GM23338 (cell line): Measurements from ENCODE around the gene RGS21. TPM values are rescaled to one million over a fixed set of nuclear protein-coding genes. Genes with fewer than 3 reads are reported as not detected.

Experiments
- ATAC-seq: fragments of 200-7000 bp; cut with Tn5 transposase; 3 replicates; pipeline ENCODE4 v1.9.1; 2020
- DNase-seq: peaks from one replicate; pipeline ENCODE4 v3.0.0-alpha.2; 2015; ENCODE audit warnings: low spot score
- H2AFZ ChIP-seq: fragments of 200-600 bp; sonication (generic); 2 replicates; pipeline ENCODE4 v1.8.0; 2016; ENCODE audit warnings: antibody characterized with exemption, mild to moderate bottlenecking, moderate library complexity
- H3F3A ChIP-seq: fragments of 200-600 bp; sonication (generic); replicated peaks from 2 replicates; pipeline ENCODE4 v1.8.0; 2017; ENCODE audit warnings: antibody characterized with exemption, mixed run types, low read depth
- H3K27ac ChIP-seq: fragments of 200-600 bp; sonication (generic); 2 replicates; pipeline ENCODE4 v1.6.1; 2016; ENCODE audit warnings: low read depth
- H3K27me3 ChIP-seq: fragments of 200-600 bp; sonication (generic); 2 replicates; pipeline ENCODE4 v1.8.0; 2016; ENCODE audit warnings: mild to moderate bottlenecking, mixed run types, moderate library complexity; ENCODE audit not compliant: insufficient read depth
- H3K36me3 ChIP-seq: fragments of 200-600 bp; sonication (generic); 2 replicates; pipeline ENCODE4 v1.8.0; 2016; ENCODE audit warnings: mild to moderate bottlenecking; ENCODE audit not compliant: insufficient read depth
- H3K4me1 ChIP-seq: fragments of 200-600 bp; sonication (generic); 2 replicates; pipeline ENCODE4 v1.8.0; 2016; ENCODE audit warnings: mild to moderate bottlenecking, moderate library complexity; ENCODE audit not compliant: insufficient read depth
- H3K4me2 ChIP-seq: fragments of 200-600 bp; sonication (generic); 2 replicates; pipeline ENCODE4 v1.7.1; 2017; ENCODE audit warnings: mixed run types
- H3K4me3 ChIP-seq: fragments of 200-600 bp; sonication (generic); 2 replicates; pipeline ENCODE4 v1.6.1; 2016; ENCODE audit warnings: mixed run types
- H3K79me2 ChIP-seq: fragments of 200-600 bp; sonication (generic); replicated peaks from 2 replicates; pipeline ENCODE4 v1.8.0; 2017; ENCODE audit warnings: mild to moderate bottlenecking; ENCODE audit not compliant: insufficient read depth
- H3K9me2 ChIP-seq: fragments of 200-600 bp; sonication (generic); 2 replicates; pipeline ENCODE4 v1.8.0; 2017; ENCODE audit not compliant: insufficient read depth
- H4K20me1 ChIP-seq: fragments of 200-600 bp; sonication (generic); replicated peaks from 2 replicates; pipeline ENCODE4 v1.8.0; 2017; ENCODE audit warnings: mild to moderate bottlenecking; ENCODE audit not compliant: insufficient read depth
- H3K27ac Mint-ChIP-seq: 2 replicates; pipeline ENCODE4 v1.8.0; 2020; ENCODE audit warnings: inconsistent platforms, mild to moderate bottlenecking, moderate library complexity, mixed read lengths
- H3K27me3 Mint-ChIP-seq: 3 replicates; pipeline ENCODE4 v1.8.0; 2022; ENCODE audit warnings: low read depth, mild to moderate bottlenecking, moderate library complexity, mixed read lengths, inconsistent platforms; ENCODE audit not compliant: insufficient read depth, poor library complexity
- H3K36me3 Mint-ChIP-seq: 3 replicates; pipeline ENCODE4 v1.8.0; 2021; ENCODE audit warnings: low read depth, mild to moderate bottlenecking, inconsistent platforms, moderate library complexity, mixed read lengths
- H3K4me1 Mint-ChIP-seq: 3 replicates; pipeline ENCODE4 v1.8.0; 2020; ENCODE audit warnings: mild to moderate bottlenecking, inconsistent platforms, mixed read lengths
- H3K4me3 Mint-ChIP-seq: 3 replicates; pipeline ENCODE4 v1.8.0; 2021; ENCODE audit warnings: moderate library complexity, mild to moderate bottlenecking, inconsistent platforms, mixed read lengths
- H3K9me3 Mint-ChIP-seq: 3 replicates; pipeline ENCODE4 v1.8.0; 2020; ENCODE audit warnings: moderate library complexity, mild to moderate bottlenecking, inconsistent platforms, mixed read lengths
- CREB1 ChIP-seq: fragments of 250-450 bp; sonication (Bioruptor Pico); IDR thresholded peaks from 2 replicates; pipeline ENCODE4 v1.5.0; 2020; ENCODE audit warnings: low read depth, mild to moderate bottlenecking, moderate library complexity
- CTCF ChIP-seq, 2 experiments: fragments of 200-600 bp in 1 of 2; sonication (generic) in 1 of 2; conservative IDR thresholded peaks; 2 replicates each; pipeline versions ENCODE4 v1.5.1 to v1.6.1; 2016 to 2017; ENCODE audit warnings: antibody characterized with exemption in 2 of 2, low read depth in 2 of 2, mild to moderate bottlenecking in 2 of 2, moderate library complexity in 1 of 2
- ETS1 ChIP-seq: IDR thresholded peaks from 2 replicates; pipeline ENCODE4 v1.6.1; 2016; ENCODE audit warnings: antibody characterized with exemption
- EZH2 ChIP-seq: fragments of 200-600 bp; sonication (generic); IDR thresholded peaks from one replicate; pipeline ENCODE4 v1.8.0; 2017; ENCODE audit warnings: antibody characterized with exemption, mild to moderate bottlenecking, low read depth; ENCODE audit not compliant: unreplicated experiment
- EZH2phosphoT487 ChIP-seq: fragments of 200-600 bp; sonication (generic); IDR thresholded peaks from one replicate; pipeline ENCODE4 v1.8.1; 2018; ENCODE audit warnings: antibody characterized with exemption; ENCODE audit not compliant: unreplicated experiment
- JUNB ChIP-seq: IDR thresholded peaks from one replicate; pipeline ENCODE4 v1.6.1; 2016; ENCODE audit warnings: antibody characterized with exemption; ENCODE audit not compliant: unreplicated experiment
- NANOG ChIP-seq: IDR thresholded peaks from 2 replicates; pipeline ENCODE4 v1.6.1; 2016; ENCODE audit warnings: antibody characterized with exemption, borderline replicate concordance
- STAT1 ChIP-seq: IDR thresholded peaks from one replicate; pipeline ENCODE4 v1.6.1; 2016; ENCODE audit warnings: antibody characterized with exemption; ENCODE audit not compliant: unreplicated experiment
- ZNF114 ChIP-seq: fragments of 250-450 bp; sonication (Bioruptor Pico); IDR thresholded peaks from 2 replicates; pipeline ENCODE4 v1.5.0; 2020; ENCODE audit warnings: mild to moderate bottlenecking, moderate library complexity
- ZNF331 ChIP-seq: fragments of 250-450 bp; sonication (Bioruptor Pico); IDR thresholded peaks from 2 replicates; pipeline ENCODE4 v1.5.0; 2020; ENCODE audit warnings: low read depth, mild to moderate bottlenecking, moderate library complexity
- polyA plus RNA-seq: library from polyadenylated mRNA; unstranded; fragments of >200 nt; fragmentation: Nextera tagmentation; extraction: Ambion mirVana; gene quantifications from 2 replicates; pipeline ENCODE4 v1.2.1, GENCODE V29; 2016
- total RNA-seq: library from RNA; depleted of rRNA; stranded (reverse); fragments of >200 nt; shearing (Covaris generic); gene quantifications from 2 replicates; pipeline ENCODE4 v1.2.3, GENCODE V29; 2014

Gene RGS21
- total and polyA plus RNA-seq, 2 experiments from 2014 or later: not detected

- H3F3A ChIP-seq: no peaks in the 10 kb centered on the region
- no peaks in the 10 kb centered on the region for H3K9me3 Mint-ChIP-seq
- no peak overlapping the region for H3K4me3 Mint-ChIP-seq
- H3K4me3 ChIP-seq: no peak overlapping the region
- H3K36me3 ChIP-seq: no peaks in the 10 kb centered on the region
- no peaks in the 10 kb centered on the region for H3K79me2 ChIP-seq
- no peaks in the 10 kb centered on the region for H3K36me3 Mint-ChIP-seq
- H3K9me2 ChIP-seq: no peaks in the 10 kb centered on the region
- H2AFZ ChIP-seq: no peak overlapping the region
- TF ChIP-seq STAT1: no peak
- TF ChIP-seq ZNF114 (CRISPR knock-in tag): no peak
- no peak for TF ChIP-seq EZH2phosphoT487
- no peak for TF ChIP-seq CTCF (conservative IDR thresholded peaks at IDR 0.05; ENCODE audit: low read depth in 2 of 2)
- no peak for TF ChIP-seq ETS1
- no peak for TF ChIP-seq JUNB
- no peak for TF ChIP-seq ZNF331
- TF ChIP-seq EZH2: no peak
- TF ChIP-seq CREB1 (CRISPR knock-in tag): no peak
- peaks cover 17% of the 10 kb centered on the region for H3K4me1 Mint-ChIP-seq
- H3K27ac Mint-ChIP-seq: no peak overlapping the region
- ATAC-seq (no peak), DNase-seq (no peak)
- no peaks in the 10 kb centered on the region for H4K20me1 ChIP-seq
- H3K27me3 ChIP-seq: no peaks in the 10 kb centered on the region
- no peak overlapping the region for H3K4me2 ChIP-seq
- peaks cover 15% of the 10 kb centered on the region; the same call in 1 of the 2 replicates for H3K4me1 ChIP-seq
- no peak overlapping the region for H3K27ac ChIP-seq
- H3K27me3 Mint-ChIP-seq: peaks cover 2% of the 10 kb centered on the region
Measured at GRCh38 chr1:192358822-192359221, 42.0 kb downstream of the RGS21 start.

GRCh38 chr1:192363177-192363576 lies 46.4 kb downstream of the RGS21 start:
- peaks cover 9% of the 10 kb centered on the region for H3K4me1 Mint-ChIP-seq
- Histone ChIP-seq H3K79me2 (no peaks in the 10 kb centered on the region), H3F3A (no peaks in the 10 kb centered on the region), H3K9me2 (no peaks in the 10 kb centered on the region), H3K27me3 (no peaks in the 10 kb centered on the region), H4K20me1 (no peaks in the 10 kb centered on the region), H3K4me3 (no peak overlapping the region), H3K4me1 (peaks cover 4% of the 10 kb centered on the region; the same call in 1 of the 2 replicates), H3K27ac (no peak overlapping the region), H2AFZ (no peak overlapping the region), H3K4me2 (no peak overlapping the region), H3K36me3 (no peaks in the 10 kb centered on the region)
- H3K4me3 Mint-ChIP-seq: no peak overlapping the region
- peaks cover 2% of the 10 kb centered on the region for H3K27me3 Mint-ChIP-seq
- H3K9me3 Mint-ChIP-seq: no peaks in the 10 kb centered on the region
- DNase-seq: peak; percentile 18
- H3K27ac Mint-ChIP-seq: no peak overlapping the region
- no peak for TF ChIP-seq NANOG
- TF ChIP-seq CTCF (conservative IDR thresholded peaks at IDR 0.05; ENCODE audit: low read depth in 2 of 2): peak in 1 of 2 experiments; percentile 38; a peak in 2 of 4 replicates
- no peaks in the 10 kb centered on the region for H3K36me3 Mint-ChIP-seq
- ATAC-seq: no peak
